Fibroblast of pulmonary artery (primary cell): ENCODE results near the gene IL20RB.
A peak's percentile ranks its signal among the peaks of the same experiment; 100 is the strongest.
"Not testable (repeated sequence)": the region's sequence is repeated elsewhere in the genome, so short reads cannot be mapped to it uniquely, and the experiment has no call there.

Source experiments
- DNase-seq: peaks from one replicate; pipeline ENCODE4 v3.0.0-alpha.2; 2010; ENCODE audit warnings: low read depth
- H3K4me3 ChIP-seq: replicated peaks from 2 replicates; pipeline ENCODE4 v1.5.1; 2011; ENCODE audit warnings: low read depth, mild to moderate bottlenecking, control low read depth, low read length, moderate library complexity
- CTCF ChIP-seq: IDR thresholded peaks from 2 replicates; pipeline ENCODE4 v1.5.1; 2011; ENCODE audit warnings: mild to moderate bottlenecking, control low read depth, low read length, inconsistent platforms; ENCODE audit errors: missing control alignments

The IL20RB gene

GRCh38 chr3:137010137-137010536 is 52.4 kb downstream of the IL20RB start:
- no peak for TF ChIP-seq CTCF

GRCh38 chr3:137011153-137011552 is 53.4 kb downstream of the IL20RB start:
- no peak for TF ChIP-seq CTCF
- DNase-seq = no peak
- no peak overlapping the region for H3K4me3 ChIP-seq

More at GRCh38 chr3:137010137-137010536, 52.4 kb downstream of the IL20RB start:
- DNase-seq = no peak
- no peak overlapping the region for H3K4me3 ChIP-seq

GRCh38 chr3:137012097-137012501 is 54.3 kb downstream of the IL20RB start:
- peak; percentile 38 for DNase-seq
- TF ChIP-seq CTCF = no peak
- no peak overlapping the region for H3K4me3 ChIP-seq

- peak; percentile 94 for DNase-seq
- peak overlapping the region; percentile 59 for H3K4me3 ChIP-seq
- TF ChIP-seq CTCF = peak; percentile 74
These were observed 56.3 kb downstream of the IL20RB start for GRCh38 chr3:137013951-137014688.

- not testable (repeated sequence) for DNase-seq, H3K4me3 ChIP-seq
These were observed 59.5 kb downstream of the IL20RB start for GRCh38 chr3:137017316-137017715.

GRCh38 chr3:137020315-137020714 is 62.5 kb downstream of the IL20RB start:
- TF ChIP-seq CTCF = no peak
- no peak for DNase-seq
- no peak overlapping the region for H3K4me3 ChIP-seq

- no peak for TF ChIP-seq CTCF
- no peak overlapping the region for H3K4me3 ChIP-seq
- no peak for DNase-seq
These were observed 63.1 kb downstream of the IL20RB start for GRCh38 chr3:137020888-137021287.
